Loucy (cell line): ENCODE data around the gene FES.

Source experiments
- H2AFZ ChIP-seq: fragments of 200-600 bp; sonication (generic); 2 replicates; pipeline ENCODE4 v1.6.0; 2016; ENCODE audit warnings: antibody characterized with exemption, mild to moderate bottlenecking, low read length, moderate library complexity
- H3F3A ChIP-seq: fragments of 200-600 bp; 2 replicates; pipeline ENCODE4 v1.6.0; 2016; ENCODE audit warnings: antibody characterized with exemption, low read depth, mild to moderate bottlenecking
- H3K27me3 ChIP-seq: fragments of 200-600 bp; sonication (generic); 2 replicates; pipeline ENCODE4 v1.6.1; 2014; ENCODE audit warnings: low read length, mild to moderate bottlenecking; ENCODE audit not compliant: insufficient read depth, poor library complexity, severe bottlenecking
- H3K36me3 ChIP-seq: fragments of 200-600 bp; sonication (generic); 2 replicates; pipeline ENCODE4 v1.6.1; 2016; ENCODE audit warnings: low read length; ENCODE audit not compliant: insufficient read depth
- H3K4me1 ChIP-seq: fragments of 200-600 bp; sonication (generic); 2 replicates; pipeline ENCODE4 v1.5.1; 2014; ENCODE audit warnings: low read length, mild to moderate bottlenecking; ENCODE audit not compliant: insufficient read depth, poor library complexity, severe bottlenecking
- H3K4me2 ChIP-seq: fragments of 200-600 bp; sonication (generic); 2 replicates; pipeline ENCODE4 v1.6.0; 2014; ENCODE audit warnings: antibody characterized with exemption, low read length, low read depth, mild to moderate bottlenecking; ENCODE audit not compliant: poor library complexity, severe bottlenecking
- H3K4me3 ChIP-seq: fragments of 200-600 bp; sonication (generic); 2 replicates; pipeline ENCODE4 v1.5.1; 2014; ENCODE audit warnings: low read length, mild to moderate bottlenecking, mixed read lengths; ENCODE audit not compliant: poor library complexity, severe bottlenecking
- H3K79me2 ChIP-seq: fragments of 200-600 bp; sonication (generic); 2 replicates; pipeline ENCODE4 v1.6.1; 2014; ENCODE audit warnings: low read length; ENCODE audit not compliant: insufficient read depth
- H3K9ac ChIP-seq: fragments of 200-600 bp; sonication (generic); 2 replicates; pipeline ENCODE4 v1.6.0; 2014; ENCODE audit warnings: mild to moderate bottlenecking, low read depth, low read length, moderate library complexity; ENCODE audit not compliant: poor library complexity, severe bottlenecking
- H3K9me2 ChIP-seq: fragments of 200-600 bp; sonication (generic); replicated peaks from 2 replicates; pipeline ENCODE4 v1.6.1; 2016; ENCODE audit warnings: low read depth, low read length, mixed read lengths
- H3K9me3 ChIP-seq: fragments of 200-600 bp; sonication (generic); 2 replicates; pipeline ENCODE4 v1.6.1; 2014; ENCODE audit warnings: mild to moderate bottlenecking, antibody characterized with exemption, low read length, low read depth; ENCODE audit not compliant: insufficient read depth
- H4K20me1 ChIP-seq: fragments of 200-600 bp; sonication (generic); 2 replicates; pipeline ENCODE4 v1.6.0; 2014; ENCODE audit warnings: antibody characterized with exemption, low read length, mild to moderate bottlenecking; ENCODE audit not compliant: insufficient read depth, poor library complexity, severe bottlenecking
- CTCF ChIP-seq: fragments of 200-600 bp; sonication (generic); conservative IDR thresholded peaks from 2 replicates; pipeline ENCODE4 v1.5.1; 2014; ENCODE audit warnings: mild to moderate bottlenecking, antibody characterized with exemption, low read length
- EZH2phosphoT487 ChIP-seq: fragments of 200-600 bp; IDR thresholded peaks from 2 replicates; pipeline ENCODE4 v1.6.1; 2018; ENCODE audit warnings: antibody characterized with exemption, mild to moderate bottlenecking, moderate library complexity, borderline replicate concordance

FES gene

GRCh38 chr15:90837094-90837493 is 47.2 kb upstream of the FES start:
- Histone ChIP-seq H3K36me3 (no peaks in the 10 kb centered on the region), H4K20me1 (no peaks in the 10 kb centered on the region), H3K9ac (no peak overlapping the region), H3K4me3 (no peak overlapping the region), H3K27me3 (no peaks in the 10 kb centered on the region), H3K79me2 (no peaks in the 10 kb centered on the region), H2AFZ (no peak overlapping the region), H3K4me2 (no peak overlapping the region), H3K4me1 (peaks cover 7% of the 10 kb centered on the region), H3K9me3 (no peaks in the 10 kb centered on the region), H3F3A (no peaks in the 10 kb centered on the region), H3K9me2 (no peaks in the 10 kb centered on the region)
- TF ChIP-seq CTCF = no peak
- TF ChIP-seq EZH2phosphoT487 = no peak

DNA sequence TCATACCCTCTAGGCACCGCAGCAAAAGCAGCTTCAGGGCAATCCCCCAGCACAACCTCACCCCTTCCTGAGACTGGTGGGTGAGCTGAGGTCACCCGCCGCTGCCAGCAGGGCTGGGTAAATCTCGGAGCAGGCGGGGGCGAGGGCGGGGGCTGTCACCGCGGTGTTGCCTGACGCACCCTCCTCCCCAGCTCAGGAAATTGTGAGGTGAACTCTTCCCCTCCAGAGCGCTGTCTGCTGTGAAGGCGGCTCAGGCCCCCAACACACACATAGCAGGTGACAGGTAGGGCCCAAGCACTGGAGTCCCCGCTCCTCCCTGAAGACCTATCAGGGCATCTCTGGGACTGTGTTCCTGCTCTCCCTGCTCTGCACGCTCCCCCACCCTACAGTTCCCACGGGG is 46.2 kb upstream of the FES start:
- Histone ChIP-seq H3K36me3 (no peaks in the 10 kb centered on the region), H3K4me1 (peaks cover 7% of the 10 kb centered on the region), H3K4me3 (no peak overlapping the region), H2AFZ (no peak overlapping the region; the same call in 1 of the 2 replicates), H3K4me2 (peak overlapping the region; percentile 6), H3K79me2 (no peaks in the 10 kb centered on the region), H3K9ac (no peak overlapping the region), H3F3A (no peaks in the 10 kb centered on the region), H4K20me1 (no peaks in the 10 kb centered on the region), H3K9me3 (no peaks in the 10 kb centered on the region), H3K9me2 (no peaks in the 10 kb centered on the region), H3K27me3 (no peaks in the 10 kb centered on the region)
- TF ChIP-seq CTCF (no peak), EZH2phosphoT487 (no peak)

DNA sequence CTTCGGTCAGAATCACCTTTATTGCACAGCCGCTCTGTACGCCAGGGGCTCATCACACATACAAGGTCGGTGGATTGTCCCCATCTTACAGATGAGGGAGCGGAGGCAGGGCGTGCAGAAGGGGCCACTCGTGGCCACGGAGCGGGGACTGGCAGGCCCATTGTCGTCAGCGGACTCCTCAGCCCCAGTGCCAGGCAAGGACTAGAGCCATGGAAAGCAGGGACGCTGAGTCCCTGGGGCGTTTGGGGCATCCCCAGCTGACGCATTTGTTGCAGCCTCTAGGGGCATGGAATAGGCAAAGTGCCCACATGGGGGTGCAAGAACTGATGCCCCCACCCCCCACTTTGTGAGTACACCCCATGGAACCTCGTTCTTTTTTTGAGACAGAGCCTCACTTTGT is 45.8 kb upstream of the FES start:
- H3K4me3 ChIP-seq = no peak overlapping the region
- peak overlapping the region; percentile 6 for H3K4me2 ChIP-seq
- H2AFZ ChIP-seq = no peak overlapping the region; the same call in 1 of the 2 replicates

More for the DNA sequence above, 45.8 kb upstream of the FES start:
- Histone ChIP-seq H3K36me3 (no peaks in the 10 kb centered on the region), H3K79me2 (no peaks in the 10 kb centered on the region), H3K4me1 (peaks cover 7% of the 10 kb centered on the region), H3K9ac (no peak overlapping the region), H3K27me3 (no peaks in the 10 kb centered on the region), H3F3A (no peaks in the 10 kb centered on the region), H4K20me1 (no peaks in the 10 kb centered on the region), H3K9me3 (no peaks in the 10 kb centered on the region), H3K9me2 (no peaks in the 10 kb centered on the region)
- TF ChIP-seq CTCF (no peak), EZH2phosphoT487 (no peak)
